DMS79 (cell line): ENCODE measurements around the gene AXIN1.
A peak's percentile ranks its signal among the peaks of the same experiment; 100 is the strongest.
"Not testable (repeated sequence)": the region's sequence is repeated elsewhere in the genome, so short reads cannot be mapped to it uniquely, and the experiment has no call there.

Source experiments
- DNase-seq: peaks from one replicate; lab custom pipeline; 2025; lab: John Stamatoyannopoulos, UW

The AXIN1 gene

GRCh38 chr16:381789-382717 is 29.5 kb upstream of the AXIN1 start, which contains the start of gene PGAP6:
Gene PGAP6 (minus strand): TSS chr16:381978. CDS start chr16:381821, 157 bp downstream.
- no peak for DNase-seq

- DNase-seq, result no peak
Measured at GRCh38 chr16:381012-381788, 28.7 kb upstream of the AXIN1 start.

- DNase-seq, result no peak
Measured at GRCh38 chr16:380762-381011, 28.2 kb upstream of the AXIN1 start.

GRCh38 chr16:379961-380761 is 27.6 kb upstream of the AXIN1 start:
- no peak for DNase-seq

- peak; percentile 91 for DNase-seq
Measured at GRCh38 chr16:379183-379960, 26.8 kb upstream of the AXIN1 start.

- no peak for DNase-seq
Measured at GRCh38 chr16:378821-379182, 26.3 kb upstream of the AXIN1 start.

GRCh38 chr16:378113-378820 is 25.7 kb upstream of the AXIN1 start:
- DNase-seq, result not testable (repeated sequence)

GRCh38 chr16:377419-377951 is 25.0 kb upstream of the AXIN1 start:
- no peak for DNase-seq

- DNase-seq, result no peak
Measured at GRCh38 chr16:376817-377418, 24.4 kb upstream of the AXIN1 start.

- DNase-seq, result no peak
Measured at GRCh38 chr16:375927-376816, 23.6 kb upstream of the AXIN1 start.

- no peak for DNase-seq
Measured at GRCh38 chr16:375212-375611, 22.7 kb upstream of the AXIN1 start.

GRCh38 chr16:374616-374926 is 22.0 kb upstream of the AXIN1 start:
- DNase-seq, result no peak

GRCh38 chr16:373848-374615 is 21.5 kb upstream of the AXIN1 start:
- DNase-seq, result no peak

GRCh38 chr16:373020-373598 is 20.6 kb upstream of the AXIN1 start:
- no peak for DNase-seq

GRCh38 chr16:372302-372983 is 19.9 kb upstream of the AXIN1 start:
- no peak for DNase-seq

- no peak for DNase-seq
Measured at GRCh38 chr16:371515-372301, 19.2 kb upstream of the AXIN1 start.

GRCh38 chr16:370979-371514 is 18.5 kb upstream of the AXIN1 start:
- no peak for DNase-seq
